Activated gamma-delta T cell treated with anti-CD3 and anti-CD28 coated beads, Interleukin-2, amount 50 U/mL, for 16 hours (primary cell): Measurements from ENCODE around the gene TRIM47.

Experiments
- DNase-seq: peaks from one replicate; pipeline ENCODE4 v3.0.0-alpha.2; 2020; ENCODE audit warnings: low read depth

TRIM47 gene

DNA sequence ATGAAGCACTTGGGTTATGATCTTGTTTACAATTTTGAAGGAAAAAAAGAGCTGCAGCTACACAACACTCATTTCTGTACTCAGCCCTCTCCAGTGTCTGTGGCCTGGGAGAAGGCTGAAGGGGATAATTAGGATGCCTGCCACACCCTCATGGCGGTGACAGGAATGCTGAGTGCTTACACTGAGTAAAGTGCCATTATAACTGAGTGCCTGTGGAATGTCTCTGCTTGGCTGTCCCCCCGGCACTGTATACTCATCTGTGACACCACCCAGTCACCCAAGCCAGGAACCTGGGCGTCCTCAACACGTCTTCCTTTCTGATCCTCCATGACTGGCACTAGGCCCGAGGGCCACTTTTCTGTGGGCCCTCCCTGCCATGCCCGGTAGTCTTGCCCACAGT, 29.8 kb upstream of the TRIM47 start:
- DNase-seq, result no peak

DNA sequence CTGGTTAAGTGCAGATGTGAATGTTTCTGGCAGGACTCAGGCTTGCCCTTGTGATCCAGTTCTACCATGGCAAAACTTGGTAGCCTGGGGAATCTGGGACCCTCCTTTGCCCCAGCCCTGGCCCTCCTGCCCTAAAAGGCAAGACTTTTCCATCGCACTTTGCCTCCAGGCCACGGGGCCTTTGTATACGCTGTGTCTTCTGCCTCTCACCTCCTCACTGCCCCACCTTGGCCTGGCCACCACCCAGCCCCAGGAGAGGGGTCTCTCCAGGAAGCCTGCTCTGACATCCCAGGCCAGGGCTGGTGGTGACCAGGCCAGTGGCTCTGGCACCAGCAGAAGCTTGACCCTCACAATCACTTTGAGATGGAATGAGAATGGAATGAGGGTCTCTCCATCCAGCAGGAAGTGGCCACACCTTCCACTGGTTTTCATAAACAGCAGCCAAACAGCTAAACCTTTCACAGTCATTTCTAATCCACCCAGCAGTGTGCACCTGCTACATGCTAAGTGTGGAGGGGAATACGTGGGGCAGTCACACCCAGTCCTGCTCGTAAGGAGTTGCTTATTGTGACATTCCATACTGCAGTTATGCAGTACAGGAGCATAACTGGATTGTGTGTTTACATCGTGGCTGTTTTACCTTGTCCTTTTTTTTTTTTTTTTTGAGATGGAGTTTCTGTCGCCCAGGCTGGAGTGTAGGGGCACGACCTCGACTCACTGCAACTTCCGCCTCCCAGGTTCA, 27.9 kb upstream of the TRIM47 start:
- DNase-seq, result no peak

DNA sequence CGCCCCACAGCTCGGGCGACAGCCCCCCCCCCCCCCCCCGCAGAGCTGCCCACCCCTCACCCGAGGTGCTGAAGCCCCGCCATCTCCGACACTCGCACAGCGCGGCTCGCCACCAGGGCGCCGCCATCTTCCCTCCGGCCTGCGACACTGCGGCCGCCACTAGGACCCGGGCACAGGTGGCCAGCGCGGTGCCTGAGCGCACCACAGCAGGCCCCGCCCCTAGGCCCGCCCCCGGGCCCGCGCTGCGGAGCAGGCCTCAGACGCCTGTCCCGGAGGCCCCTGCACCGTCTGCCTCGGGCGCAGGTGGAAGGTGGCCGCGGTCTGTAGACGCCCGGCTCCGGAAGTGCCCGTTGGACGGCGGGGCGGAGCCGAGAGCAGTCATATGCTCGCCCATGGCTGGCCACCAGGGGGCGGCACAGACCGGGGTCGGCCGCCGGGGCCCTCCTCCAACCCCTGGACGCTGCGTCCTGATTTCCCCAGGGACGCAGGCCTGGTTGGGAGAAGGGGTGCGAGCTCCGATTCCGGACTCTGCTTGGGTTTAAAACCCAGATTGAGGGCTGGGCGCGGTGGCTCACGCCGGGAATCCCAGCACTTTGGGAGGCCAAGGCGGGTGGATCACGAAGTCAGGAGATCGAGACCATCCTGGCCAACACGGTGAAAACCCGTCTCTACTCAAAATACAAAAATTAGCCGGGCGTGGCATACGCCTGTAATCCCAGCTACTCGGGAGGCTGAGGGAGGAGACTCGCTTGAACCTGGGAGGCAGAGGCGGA, 26.6 kb upstream of the TRIM47 start, which contains the start of gene MRPL38:
Gene MRPL38, minus strand, starts transcription at position 136 of the 773 bp plus-strand sequence. Its CDS starts 9 bp downstream, at position 127.
- peak; percentile 89 for DNase-seq

DNA sequence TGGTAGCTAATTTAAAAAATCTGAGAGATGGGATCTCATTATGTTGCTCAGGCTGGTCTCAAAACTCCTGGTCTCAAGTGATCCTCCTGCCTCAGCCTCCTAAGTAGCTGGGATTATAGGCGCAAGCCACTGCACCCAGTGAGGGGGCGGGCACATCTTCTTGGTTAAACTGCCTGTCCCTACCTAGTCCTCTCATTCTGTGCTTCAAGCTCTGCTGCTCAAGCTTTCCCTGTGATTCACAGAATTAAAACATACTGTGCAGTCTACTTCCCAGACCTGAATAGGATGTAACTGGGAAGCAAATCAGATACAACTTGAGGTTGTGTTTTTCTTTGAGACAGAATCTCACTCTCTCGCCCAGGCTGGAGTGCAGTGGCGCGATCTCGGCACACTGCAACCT, 24.0 kb upstream of the TRIM47 start:
- DNase-seq, result no peak

DNA sequence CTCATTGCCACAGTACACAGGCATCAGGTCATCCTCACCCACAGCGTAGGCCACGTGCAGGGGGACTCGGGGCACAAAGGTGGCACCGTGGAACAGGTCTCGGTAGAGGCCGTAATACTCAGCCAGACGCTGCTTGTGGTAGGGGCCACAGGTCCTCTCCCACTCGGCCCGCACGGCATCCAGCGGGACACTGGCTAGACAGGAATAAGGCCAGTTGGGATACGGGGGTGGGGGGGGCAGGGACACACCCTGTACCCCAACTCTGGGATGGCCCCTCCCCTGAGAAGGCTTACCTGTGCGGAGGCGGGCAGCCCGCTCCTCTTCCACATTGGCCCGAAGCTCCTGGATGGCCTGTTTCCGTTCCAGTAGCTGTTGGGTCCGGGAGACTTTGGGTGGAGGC, 23.3 kb upstream of the TRIM47 start:
- DNase-seq, result no peak

DNA sequence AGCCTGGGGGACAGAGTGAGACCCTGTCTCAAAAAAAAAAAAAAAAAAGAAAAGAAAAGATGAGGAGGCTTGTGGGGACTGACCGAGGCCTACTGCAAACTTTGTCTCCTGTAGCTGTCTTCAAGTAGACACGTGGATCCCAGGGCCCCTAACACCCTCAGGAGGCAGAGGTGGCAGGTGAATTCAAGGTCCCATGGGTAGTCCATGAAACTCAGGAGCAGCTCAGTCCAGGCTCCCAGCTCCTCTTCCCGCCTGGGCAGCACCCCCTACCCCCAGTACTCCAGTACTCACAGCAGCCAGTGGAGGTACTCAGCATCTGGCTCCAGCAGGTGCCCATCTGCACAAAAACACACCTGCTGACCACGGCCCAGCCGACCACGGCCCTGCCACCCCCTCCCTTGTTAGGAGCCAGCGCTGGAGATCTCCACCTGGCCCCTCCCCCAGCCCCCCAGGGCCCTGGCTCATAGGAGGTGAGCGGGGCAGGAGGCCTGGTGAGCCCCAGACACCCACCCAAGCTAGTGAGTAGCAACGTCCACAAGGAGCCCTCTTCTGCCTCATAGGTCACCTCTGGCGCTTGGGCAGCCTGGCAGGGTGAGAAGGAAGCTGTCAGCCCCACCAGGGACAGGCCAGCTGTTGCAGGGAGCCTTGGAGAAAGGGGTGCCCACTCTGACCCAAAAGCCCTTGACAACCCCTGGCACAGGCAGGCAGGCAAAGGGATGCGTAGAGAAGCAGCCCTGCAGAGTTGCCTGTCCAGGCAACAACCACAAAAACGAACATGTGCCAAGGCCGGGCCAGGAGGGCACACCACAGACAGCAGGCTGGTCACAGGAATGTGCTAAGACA, 22.5 kb upstream of the TRIM47 start:
- no peak for DNase-seq

DNA sequence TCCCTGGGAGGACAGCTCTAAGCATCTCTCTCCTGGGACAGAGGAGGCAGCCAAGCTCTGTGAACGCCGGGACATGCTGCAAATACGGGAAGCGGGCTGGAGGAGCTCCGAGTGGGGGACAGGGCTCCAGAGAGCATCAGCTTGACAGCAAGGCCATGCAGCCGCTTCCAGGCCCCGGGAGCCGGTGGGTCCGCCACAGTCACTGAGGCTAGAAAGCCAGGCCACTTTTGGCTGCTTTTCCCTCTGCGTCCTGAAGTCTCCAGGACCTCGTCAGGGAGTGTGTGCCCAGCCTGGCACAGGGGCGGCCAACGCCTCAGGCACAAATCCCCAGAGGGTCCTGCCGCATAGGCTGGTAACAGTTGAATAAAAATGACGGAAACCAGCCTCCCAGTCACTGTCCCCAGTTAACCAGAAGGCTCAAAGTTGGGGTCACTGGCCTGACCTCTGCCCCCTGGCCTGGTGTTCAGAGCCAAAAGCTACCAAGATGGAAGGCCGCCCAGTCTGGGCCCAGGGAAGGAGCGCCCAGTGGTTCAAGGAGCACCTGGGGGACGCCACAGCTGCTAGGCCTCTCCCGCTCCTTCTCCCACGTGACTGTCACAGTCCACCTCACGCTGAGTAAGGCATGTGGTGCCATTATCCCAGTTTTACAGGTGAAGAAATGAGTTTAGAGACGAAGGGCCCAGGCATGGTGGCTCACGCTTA, 21.5 kb upstream of the TRIM47 start:
- no peak for DNase-seq

DNA sequence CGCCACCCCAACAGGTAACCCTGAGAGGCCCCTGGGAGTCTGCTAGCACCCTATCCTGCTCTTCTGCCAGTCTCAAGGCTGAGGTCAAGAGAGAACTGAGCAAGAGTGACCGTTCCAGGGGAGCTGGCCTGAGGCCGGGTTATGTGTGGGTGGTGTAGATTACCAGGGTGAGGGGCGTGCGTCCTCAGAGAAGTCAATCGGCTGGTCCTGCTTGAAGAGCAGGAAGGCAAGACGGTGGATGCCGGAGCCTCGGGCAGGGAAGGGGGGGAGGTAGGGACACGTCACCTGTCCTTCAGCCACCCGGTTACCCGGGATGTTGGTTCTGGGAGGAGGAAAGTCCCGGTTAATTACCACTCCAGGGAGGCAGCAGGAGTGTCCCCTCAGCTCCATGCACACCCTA, 21.0 kb upstream of the TRIM47 start:
- no peak for DNase-seq

DNA sequence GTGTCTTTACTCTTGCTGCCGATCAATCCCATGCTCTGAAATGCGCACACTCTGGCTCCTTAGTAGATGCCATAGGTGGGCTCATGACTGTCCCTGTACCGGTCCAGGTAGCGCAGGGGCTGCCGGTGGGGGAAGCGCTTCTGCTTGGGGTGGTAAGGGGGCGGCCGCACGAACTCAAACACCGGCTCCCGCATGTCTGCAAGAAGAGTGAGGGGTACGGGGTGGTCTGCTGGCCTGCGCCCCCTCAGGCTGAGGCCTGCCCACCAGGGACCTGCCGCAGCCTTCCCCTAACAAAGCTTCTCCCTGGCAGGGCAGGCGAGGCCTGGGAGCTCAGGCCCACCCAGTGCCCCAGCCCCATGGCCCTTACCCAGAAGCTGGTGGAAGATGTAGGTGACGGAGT, 20.4 kb upstream of the TRIM47 start:
- no peak for DNase-seq

DNA sequence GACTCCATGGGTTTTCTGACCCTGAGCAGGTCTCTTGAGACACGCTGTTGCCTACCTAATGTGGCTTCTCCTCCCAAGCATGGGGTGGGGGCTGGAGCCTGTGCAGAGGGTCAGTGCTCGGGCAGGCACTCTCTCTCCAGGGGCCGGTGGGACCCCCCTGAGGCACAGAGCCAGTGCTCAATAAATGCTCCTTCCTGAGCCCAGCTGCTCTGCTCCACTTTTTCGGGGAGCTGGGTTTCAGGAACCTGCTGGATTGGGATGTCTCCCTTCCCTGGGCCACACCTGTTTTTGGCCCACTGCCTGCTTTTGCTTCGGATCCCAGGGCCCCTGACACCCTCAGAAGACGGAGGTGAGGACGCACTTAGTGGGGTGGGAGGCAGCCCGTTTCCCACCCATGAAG, 19.7 kb upstream of the TRIM47 start:
- no peak for DNase-seq

DNA sequence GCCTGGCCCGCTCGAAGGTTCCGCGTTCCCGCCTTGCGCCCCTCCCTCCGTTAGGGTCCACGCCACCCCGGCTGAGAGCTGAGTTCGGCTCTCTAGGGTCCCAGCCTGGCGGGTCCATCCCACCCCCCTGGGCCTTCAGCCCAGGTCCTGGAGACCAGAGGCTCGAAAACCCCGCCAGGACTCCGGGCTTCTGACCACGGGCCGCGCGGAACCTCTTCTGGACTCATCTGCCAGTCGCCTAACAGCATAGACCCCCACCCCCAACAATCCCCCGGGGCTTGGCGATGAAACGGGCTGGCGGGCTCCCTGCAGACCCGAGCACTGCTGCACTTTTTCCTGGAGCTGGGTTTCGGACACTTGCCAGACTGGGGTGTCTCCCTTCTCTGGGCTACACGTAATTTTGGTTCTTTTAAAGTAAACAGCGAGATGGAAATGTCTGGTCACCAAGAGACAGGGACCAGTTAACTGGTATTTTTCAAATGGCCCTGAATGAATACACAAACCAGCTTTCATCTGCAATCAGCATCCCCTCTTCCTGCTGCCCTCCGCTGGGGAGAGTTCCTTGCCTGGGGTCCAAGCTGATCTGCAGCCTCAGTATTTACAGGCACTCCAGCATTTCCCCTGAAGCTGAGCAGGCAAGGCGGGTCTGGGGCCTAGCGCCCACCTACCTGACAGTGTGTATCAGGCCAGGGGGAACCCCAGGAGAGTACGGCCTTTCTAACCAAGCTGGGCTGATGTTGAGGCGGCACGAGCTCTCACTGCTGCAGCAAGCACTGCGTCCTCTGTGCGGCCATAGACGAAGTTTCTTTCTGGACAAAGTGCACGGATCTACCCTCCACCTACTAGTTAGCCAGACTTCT, 19.0 kb upstream of the TRIM47 start:
- DNase-seq, result no peak

DNA sequence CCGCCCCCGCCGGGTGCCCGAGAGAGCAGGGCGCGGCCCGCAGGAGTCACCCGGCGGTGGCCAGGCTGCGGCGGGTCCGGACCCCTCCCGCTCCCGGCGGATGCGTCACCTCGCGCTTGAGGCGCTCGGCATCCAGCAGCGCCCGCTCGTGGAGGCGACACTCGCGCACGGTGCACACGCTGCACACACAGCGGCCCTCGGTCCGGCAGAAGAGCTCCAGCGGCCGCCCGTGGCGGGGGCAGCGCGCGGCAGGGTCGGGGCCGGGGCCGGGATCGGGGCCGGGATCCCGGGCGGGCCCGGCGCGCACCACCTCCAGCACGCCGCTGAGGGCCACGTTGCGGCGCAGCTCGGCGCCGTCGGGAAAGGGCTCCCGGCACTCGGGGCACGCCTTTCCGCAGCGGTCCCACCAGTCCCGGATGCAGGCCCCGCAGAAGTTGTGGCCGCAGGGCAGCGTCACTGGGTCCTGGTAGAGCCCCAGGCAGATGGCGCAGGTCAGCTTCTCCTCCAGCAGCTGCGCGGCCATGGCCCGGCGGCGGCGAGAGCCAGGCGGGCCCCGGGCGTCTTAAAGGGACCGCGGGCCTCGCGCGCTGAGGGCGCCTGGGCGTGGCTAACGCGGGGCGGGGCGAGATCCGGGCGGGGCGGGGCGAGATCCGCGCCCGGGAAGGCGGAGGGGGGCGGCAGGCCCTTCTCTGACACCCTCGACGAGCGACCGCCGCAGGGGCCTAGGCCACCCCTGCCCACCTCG, 18.2 kb upstream of the TRIM47 start, which contains the start of gene TRIM65:
Gene TRIM65, minus strand, starts transcription at position 537 of the 745 bp plus-strand sequence. Its CDS starts 14 bp downstream, at position 523.
- DNase-seq, result peak; percentile 62

DNA sequence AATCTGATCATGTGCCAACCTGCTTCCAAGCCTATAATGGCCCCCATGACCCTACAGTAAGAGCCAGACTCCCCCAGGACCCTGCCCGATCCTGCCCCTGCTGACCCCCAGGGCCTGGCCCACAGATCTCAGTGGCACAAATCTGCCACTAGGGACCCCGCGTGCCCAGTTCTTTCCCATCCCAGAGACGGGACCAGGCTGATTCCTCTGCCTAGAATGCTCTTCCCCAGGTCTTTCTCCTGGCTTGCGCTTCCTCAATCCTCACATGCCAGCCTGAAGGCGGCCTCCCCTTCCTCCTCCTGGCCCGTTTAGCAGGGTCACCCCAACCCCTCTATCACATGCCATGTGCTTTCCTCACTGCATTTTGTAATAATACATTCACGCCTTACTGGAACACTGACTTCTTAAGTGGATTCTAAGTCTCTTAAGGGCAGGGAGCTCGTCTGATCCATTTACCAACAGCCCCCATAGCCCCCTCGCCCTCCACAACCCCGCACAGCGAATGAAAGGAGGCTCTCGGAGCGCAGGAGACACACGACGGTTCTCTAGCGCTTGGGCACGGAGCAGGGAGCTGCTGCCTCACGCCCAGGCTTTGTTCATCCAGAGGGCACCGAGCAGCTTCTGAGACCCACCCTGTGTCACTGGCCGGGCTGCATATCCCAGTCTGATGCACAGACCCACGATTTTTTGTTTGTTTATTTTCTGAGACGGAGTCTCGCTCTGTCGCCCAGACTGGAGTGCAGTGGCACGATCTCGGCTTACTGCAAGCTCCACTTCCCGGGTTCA, 17.2 kb upstream of the TRIM47 start:
- DNase-seq, result no peak

DNA sequence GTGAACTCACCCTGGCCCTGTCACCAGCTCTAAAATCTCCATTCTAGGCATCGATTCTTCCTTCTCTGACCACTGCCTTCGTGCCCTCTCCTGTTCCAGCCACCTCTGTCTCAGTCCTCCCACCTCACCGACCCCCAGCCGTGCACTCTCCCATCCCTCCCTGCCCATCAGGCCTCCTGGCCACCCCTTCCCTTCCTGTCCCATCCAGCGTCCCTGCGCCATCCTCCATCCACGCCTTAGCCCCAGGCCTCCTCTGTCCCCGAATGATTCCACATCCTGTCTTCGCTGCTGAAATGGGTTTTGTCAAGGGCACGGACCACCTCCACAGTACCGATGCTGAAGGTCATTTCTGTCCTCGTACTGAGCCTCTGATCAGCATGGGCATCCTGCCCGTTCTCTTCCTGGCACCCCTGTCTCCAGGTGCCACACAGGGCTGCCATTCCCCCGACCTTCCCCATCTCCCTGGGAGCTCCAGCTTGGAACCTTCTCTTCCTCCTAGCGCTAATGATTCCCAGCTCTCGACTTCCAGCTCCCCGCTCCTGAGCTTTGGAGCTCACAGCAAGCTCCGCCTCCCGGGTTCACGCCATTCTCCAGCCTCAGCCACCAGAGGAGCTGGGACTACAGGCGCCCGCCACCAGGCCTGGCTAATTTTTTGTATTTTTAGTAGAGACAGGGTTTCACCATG, 15.8 kb upstream of the TRIM47 start:
- no peak for DNase-seq

DNA sequence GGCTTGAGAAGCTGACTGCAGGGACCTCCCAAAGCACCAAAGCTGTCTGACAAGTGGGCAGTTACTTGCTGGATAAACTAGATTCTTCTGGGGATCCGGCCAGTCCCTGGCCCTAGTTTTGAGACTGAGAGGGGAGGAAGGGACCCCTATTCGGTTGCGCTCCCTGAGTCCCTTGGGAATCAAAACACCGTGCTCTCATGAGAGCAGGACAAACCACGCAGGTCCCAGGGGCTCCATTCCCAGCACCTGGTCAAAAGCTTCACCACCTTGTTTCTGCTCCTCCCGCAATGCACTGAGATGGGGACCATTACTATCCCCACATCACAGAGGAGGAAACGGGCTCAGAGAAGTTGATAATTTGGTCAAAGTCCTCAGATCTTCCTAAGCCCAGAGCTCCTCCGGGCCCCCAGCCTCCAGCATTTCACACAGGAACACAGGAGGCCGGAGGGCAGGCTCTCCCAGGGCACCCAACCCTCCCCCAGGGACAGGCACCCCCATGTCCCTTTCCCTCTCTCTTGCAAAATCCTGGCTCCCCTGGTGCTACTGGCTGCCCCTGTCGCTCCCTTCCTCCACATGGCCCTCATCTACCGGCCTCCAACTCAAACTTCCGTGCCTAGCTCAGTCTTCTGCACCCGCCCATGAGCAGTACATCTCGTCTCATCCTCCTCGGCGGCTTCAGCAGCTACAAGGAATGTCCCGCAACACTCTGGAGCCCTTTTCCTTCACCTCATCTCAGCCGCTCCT, 15.1 kb upstream of the TRIM47 start:
- DNase-seq, result no peak

DNA sequence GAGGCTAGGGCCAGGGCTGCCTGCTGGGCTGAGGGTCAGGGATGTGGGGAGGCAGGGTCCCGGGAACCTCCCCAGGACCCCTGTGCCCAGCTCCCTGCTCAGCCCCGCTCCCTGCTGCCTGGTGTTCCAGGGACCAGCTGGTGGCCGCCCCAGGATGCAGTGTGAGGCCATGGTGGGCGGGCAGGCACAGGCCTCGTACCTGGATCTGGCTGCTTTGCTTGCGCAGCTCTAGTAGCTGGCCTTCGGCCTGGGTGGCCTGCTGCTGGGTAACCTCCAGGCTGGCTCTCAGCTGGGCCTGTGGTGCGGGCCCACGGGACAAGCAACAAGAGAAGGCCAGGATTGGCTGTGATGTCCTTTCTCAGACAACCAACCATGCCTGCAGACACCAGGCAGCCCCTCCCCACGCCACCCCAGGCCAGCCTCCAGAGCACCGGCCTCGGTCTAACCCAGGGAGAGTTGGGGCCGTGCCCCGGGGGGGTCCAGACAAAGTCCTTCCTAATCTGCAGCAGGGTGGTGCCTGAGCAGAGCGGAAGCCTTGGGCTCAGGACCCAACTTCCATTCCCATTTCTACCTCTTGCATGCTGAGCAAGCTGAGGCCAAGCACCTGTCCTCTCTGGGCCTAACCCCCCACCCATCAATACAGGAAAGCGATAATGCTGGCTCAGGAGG, 14.3 kb upstream of the TRIM47 start:
- no peak for DNase-seq
